GM12878 (cell line): ENCODE results near the gene CHST8. TPM values are rescaled to one million over a fixed set of nuclear protein-coding genes. Genes with fewer than 3 reads are reported as not detected.

Experiments
- ATAC-seq: fragments of 200-7000 bp; cut with Tn5 transposase; 3 replicates; pipeline ENCODE4 v1.9.1; 2020; ENCODE audit warnings: mild to moderate bottlenecking, moderate library complexity
- BruUV-seq: library from RNA; stranded (reverse); fragments of 400-500 nt; replicated peaks from 2 replicates; lab custom pipeline; 2021; lab: Mats Ljungman, UMichigan
- CTCF ChIA-PET: fragments of 300-600 bp; sonication (Branson Sonifier 250); formaldehyde crosslinking; extraction: SDS; loops from one replicate; lab custom pipeline; 2021; ENCODE audit warnings: inconsistent platforms; lab: Yijun Ruan, JAX
- POLR2A ChIA-PET: fragments of 350-600 bp; formaldehyde crosslinking; extraction: SDS; loops from one replicate; lab custom pipeline; 2021; ENCODE audit warnings: inconsistent platforms; lab: Charles Lee
- RAD21 ChIA-PET: fragments of 300-600 bp; sonication (Branson Sonifier 250); formaldehyde crosslinking; loops from one replicate; lab custom pipeline; 2023; ENCODE audit warnings: antibody characterized with exemption; ENCODE audit not compliant: unreplicated experiment; lab: Charles Lee
- SMC1A ChIA-PET: fragments of 300-600 bp; sonication (Branson Sonifier 250); formaldehyde crosslinking; loops from one replicate; lab custom pipeline; 2023; ENCODE audit not compliant: unreplicated experiment, uncharacterized antibody; lab: Charles Lee
- DNase-seq: peaks from one replicate; pipeline ENCODE4 v3.0.0-alpha.2; 2011; ENCODE audit warnings: low read depth, low spot score
- FAIRE-seq: peaks from 3 replicates; lab custom pipeline; 2011; peaks lifted over from hg19 to GRCh38; lab: Jason Lieb, UNC
- H2AFZ ChIP-seq: 2 replicates; pipeline ENCODE4 v1.6.0; 2011; ENCODE audit warnings: low read depth, low read length, control low read depth; ENCODE audit not compliant: control insufficient read depth
- H3K27ac ChIP-seq: 2 replicates; pipeline ENCODE4 v1.5.1; 2011; ENCODE audit warnings: control low read depth; ENCODE audit not compliant: control insufficient read depth, insufficient read depth
- H3K27me3 ChIP-seq, 2 experiments: replicated peaks in 1 of 2; 2 replicates each; pipeline versions ENCODE4 v1.6.0 to v1.6.1; 2011; ENCODE audit warnings: low read length in 1 of 2; ENCODE audit not compliant: control insufficient read depth in 2 of 2, insufficient read depth in 2 of 2
- H3K36me3 ChIP-seq, 2 experiments: 2 replicates each; pipeline ENCODE4 v1.5.1; 2011; ENCODE audit warnings: low read length in 1 of 2; ENCODE audit not compliant: control insufficient read depth in 2 of 2, insufficient read depth in 2 of 2
- H3K4me1 ChIP-seq: 2 replicates; pipeline ENCODE4 v1.6.1; 2011; ENCODE audit warnings: mild to moderate bottlenecking, low read length, moderate library complexity, mixed read lengths; ENCODE audit not compliant: control insufficient read depth, insufficient read depth
- H3K4me2 ChIP-seq: 2 replicates; pipeline ENCODE4 v1.6.0; 2011; ENCODE audit warnings: control low read depth; ENCODE audit not compliant: control insufficient read depth, insufficient read depth
- H3K4me3 ChIP-seq: fragments of 200-600 bp; sonication (generic); 2 replicates; pipeline ENCODE4 v1.5.1; 2016
- H3K79me2 ChIP-seq: 2 replicates; pipeline ENCODE4 v1.6.0; 2011; ENCODE audit warnings: low read length; ENCODE audit not compliant: control insufficient read depth, insufficient read depth
- H3K9ac ChIP-seq: 2 replicates; pipeline ENCODE4 v1.8.0; 2011; ENCODE audit warnings: low read length, control low read depth, mixed read lengths; ENCODE audit not compliant: control insufficient read depth, insufficient read depth
- H3K9me3 ChIP-seq: replicated peaks from 3 replicates; pipeline ENCODE4 v1.5.1; 2011; ENCODE audit warnings: mild to moderate bottlenecking, low read length; ENCODE audit not compliant: control insufficient read depth, insufficient read depth
- H4K20me1 ChIP-seq: 2 replicates; pipeline ENCODE4 v1.6.0; 2011; ENCODE audit not compliant: control insufficient read depth, insufficient read depth
- CBFB ChIP-seq: IDR thresholded peaks from 2 replicates; pipeline ENCODE4 v1.6.1; 2016; ENCODE audit warnings: antibody characterized with exemption, low read depth
- CBX3 ChIP-seq: fragments of 200-600 bp; sonication (generic); IDR thresholded peaks from 2 replicates; pipeline ENCODE4 v1.6.1; 2016; ENCODE audit warnings: low read depth, borderline replicate concordance
- CHD2 ChIP-seq: IDR thresholded peaks from 2 replicates; pipeline ENCODE4 v1.6.1; 2011; ENCODE audit warnings: low read depth, low read length, improper control_type of control experiment, borderline replicate concordance
- NR2C1 ChIP-seq: fragments of 450-650 bp; IDR thresholded peaks from 2 replicates; pipeline ENCODE4 v1.6.1; 2017; ENCODE audit warnings: antibody characterized with exemption, mild to moderate bottlenecking, moderate library complexity
- PAX8 ChIP-seq: fragments of 450-650 bp; IDR thresholded peaks from 2 replicates; pipeline ENCODE4 v1.6.1; 2017; ENCODE audit warnings: mild to moderate bottlenecking, moderate library complexity
- POLR2A ChIP-seq: IDR thresholded peaks from 2 replicates; pipeline ENCODE4 v1.6.1; 2011; ENCODE audit warnings: low read depth, mild to moderate bottlenecking, low read length
- POU2F2 ChIP-seq: IDR thresholded peaks from 3 replicates; pipeline ENCODE4 v1.6.1; 2011; ENCODE audit warnings: low read depth, mild to moderate bottlenecking, low read length, borderline replicate concordance
- RAD21 ChIP-seq: IDR thresholded peaks from 2 replicates; pipeline ENCODE4 v1.6.1; 2011; ENCODE audit warnings: mild to moderate bottlenecking, low read depth, low read length, moderate library complexity; ENCODE audit not compliant: insufficient read depth
- STAT1 ChIP-seq: fragments of 450-650 bp; conservative IDR thresholded peaks from 2 replicates; pipeline ENCODE4 v1.6.1; 2014; ENCODE audit warnings: antibody characterized with exemption, mild to moderate bottlenecking
- ZZZ3 ChIP-seq: IDR thresholded peaks from 2 replicates; pipeline ENCODE4 v1.6.1; 2011; ENCODE audit warnings: low read depth; ENCODE audit not compliant: control insufficient read depth, insufficient read length
- WGBS: methylation state at CpG from one replicate; pipeline ENCODE4 v1.1.6; 2016; ENCODE audit warnings: low lambda C conversion rate; ENCODE audit not compliant: insufficient replicate concordance, insufficient coverage; ENCODE audit errors: missing lambda C conversion rate; 5-methylcytosine and 5-hydroxymethylcytosine counted together
- in situ Hi-C: fragments of 300-500 bp; cut with MboI; formaldehyde crosslinking; loops from 9 replicates; pipeline ENCODE4 v1.14.3; 2018; ENCODE audit warnings: mixed read lengths
- intact Hi-C: fragments of 100-400 bp; cut with micrococcal nuclease; formaldehyde crosslinking; loops from one replicate; pipeline ENCODE4 v1.14.2; 2022; ENCODE audit not compliant: unreplicated experiment
- polyA plus RNA-seq, 11 experiments: library from polyadenylated mRNA; depleted of rRNA in 4 of 11; unstranded in 6 of 11; stranded (reverse) in 5 of 11; fragments of >200 nt; fragmentation: Nextera tagmentation in 4 of 11; fragmentation: Illumina TruSeq in 1 of 11; extraction: Ambion mirVana in 4 of 11; extraction: Trizol in 1 of 11; gene quantifications; 1 replicate in 1 of 11; 2 replicates in 10 of 11; pipeline versions ENCODE4 v1.2.1 to v1.2.3, GENCODE V29; 2011 to 2016; ENCODE audit warnings: inconsistent platforms in 2 of 11, missing spikeins in 2 of 11, low read depth in 1 of 11
- total RNA-seq, 4 experiments: library from RNA; depleted of rRNA in 3 of 4; stranded (reverse); fragments of >200 nt in 3 of 4; fragmentation: Illumina TruSeq in 1 of 4; extraction: Trizol in 1 of 4; gene quantifications; 2 replicates each; pipeline versions ENCODE4 v1.2.1 to v1.2.3, GENCODE V29; 2013 to 2021
- TF ChIP-seq, protein P1 (sequence below): fragments of 450-650 bp; IDR thresholded peaks from 2 replicates; pipeline ENCODE4 v1.6.1; 2017; ENCODE audit warnings: mild to moderate bottlenecking, moderate library complexity
- TF ChIP-seq, protein P2 (sequence below): fragments of 150-350 bp; IDR thresholded peaks from 2 replicates; pipeline ENCODE4 v1.6.1; 2014; ENCODE audit warnings: mild to moderate bottlenecking, low read depth, low read length
- TF ChIP-seq, protein P3 (sequence below): fragments of 450-650 bp; formaldehyde crosslinking; IDR thresholded peaks from 2 replicates; pipeline ENCODE4 v1.4.0; 2020; ENCODE audit warnings: mild to moderate bottlenecking, moderate library complexity

Gene CHST8
- total and polyA plus RNA-seq, 10 of the 15 experiments (the other 5 are each of a cell fraction or from before 2014, with no cell fraction given), result 0.06 TPM; not detected in 9

DNA sequence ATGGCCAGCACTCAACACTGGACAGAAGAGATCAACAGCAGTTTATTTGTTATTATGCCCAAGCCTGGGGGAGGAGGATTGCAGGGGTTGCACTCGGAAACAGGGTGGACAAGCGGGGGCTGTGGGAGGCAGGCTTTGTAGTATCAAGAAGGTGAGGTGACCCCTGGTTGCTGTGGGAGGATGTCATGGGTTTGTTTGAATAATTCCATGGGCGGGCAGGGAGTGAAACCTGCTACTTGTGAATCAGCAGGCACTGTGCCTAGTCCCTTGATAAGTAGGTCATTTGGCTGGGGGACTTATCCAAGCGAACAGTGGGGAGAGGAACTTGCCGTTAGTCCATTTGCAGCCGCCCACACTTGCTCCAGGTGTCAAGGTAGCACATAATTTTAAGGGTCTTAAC lies 90.5 kb downstream of the CHST8 start (continued):
- TF ChIP-seq, protein P1, sequence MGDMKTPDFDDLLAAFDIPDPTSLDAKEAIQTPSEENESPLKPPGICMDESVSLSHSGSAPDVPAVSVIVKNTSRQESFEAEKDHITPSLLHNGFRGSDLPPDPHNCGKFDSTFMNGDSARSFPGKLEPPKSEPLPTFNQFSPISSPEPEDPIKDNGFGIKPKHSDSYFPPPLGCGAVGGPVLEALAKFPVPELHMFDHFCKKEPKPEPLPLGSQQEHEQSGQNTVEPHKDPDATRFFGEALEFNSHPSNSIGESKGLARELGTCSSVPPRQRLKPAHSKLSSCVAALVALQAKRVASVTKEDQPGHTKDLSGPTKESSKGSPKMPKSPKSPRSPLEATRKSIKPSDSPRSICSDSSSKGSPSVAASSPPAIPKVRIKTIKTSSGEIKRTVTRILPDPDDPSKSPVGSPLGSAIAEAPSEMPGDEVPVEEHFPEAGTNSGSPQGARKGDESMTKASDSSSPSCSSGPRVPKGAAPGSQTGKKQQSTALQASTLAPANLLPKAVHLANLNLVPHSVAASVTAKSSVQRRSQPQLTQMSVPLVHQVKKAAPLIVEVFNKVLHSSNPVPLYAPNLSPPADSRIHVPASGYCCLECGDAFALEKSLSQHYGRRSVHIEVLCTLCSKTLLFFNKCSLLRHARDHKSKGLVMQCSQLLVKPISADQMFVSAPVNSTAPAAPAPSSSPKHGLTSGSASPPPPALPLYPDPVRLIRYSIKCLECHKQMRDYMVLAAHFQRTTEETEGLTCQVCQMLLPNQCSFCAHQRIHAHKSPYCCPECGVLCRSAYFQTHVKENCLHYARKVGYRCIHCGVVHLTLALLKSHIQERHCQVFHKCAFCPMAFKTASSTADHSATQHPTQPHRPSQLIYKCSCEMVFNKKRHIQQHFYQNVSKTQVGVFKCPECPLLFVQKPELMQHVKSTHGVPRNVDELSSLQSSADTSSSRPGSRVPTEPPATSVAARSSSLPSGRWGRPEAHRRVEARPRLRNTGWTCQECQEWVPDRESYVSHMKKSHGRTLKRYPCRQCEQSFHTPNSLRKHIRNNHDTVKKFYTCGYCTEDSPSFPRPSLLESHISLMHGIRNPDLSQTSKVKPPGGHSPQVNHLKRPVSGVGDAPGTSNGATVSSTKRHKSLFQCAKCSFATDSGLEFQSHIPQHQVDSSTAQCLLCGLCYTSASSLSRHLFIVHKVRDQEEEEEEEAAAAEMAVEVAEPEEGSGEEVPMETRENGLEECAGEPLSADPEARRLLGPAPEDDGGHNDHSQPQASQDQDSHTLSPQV, result no peak
- TF ChIP-seq CBFB, result no peak
- TF ChIP-seq POU2F2, result no peak
- TF ChIP-seq, protein P2, sequence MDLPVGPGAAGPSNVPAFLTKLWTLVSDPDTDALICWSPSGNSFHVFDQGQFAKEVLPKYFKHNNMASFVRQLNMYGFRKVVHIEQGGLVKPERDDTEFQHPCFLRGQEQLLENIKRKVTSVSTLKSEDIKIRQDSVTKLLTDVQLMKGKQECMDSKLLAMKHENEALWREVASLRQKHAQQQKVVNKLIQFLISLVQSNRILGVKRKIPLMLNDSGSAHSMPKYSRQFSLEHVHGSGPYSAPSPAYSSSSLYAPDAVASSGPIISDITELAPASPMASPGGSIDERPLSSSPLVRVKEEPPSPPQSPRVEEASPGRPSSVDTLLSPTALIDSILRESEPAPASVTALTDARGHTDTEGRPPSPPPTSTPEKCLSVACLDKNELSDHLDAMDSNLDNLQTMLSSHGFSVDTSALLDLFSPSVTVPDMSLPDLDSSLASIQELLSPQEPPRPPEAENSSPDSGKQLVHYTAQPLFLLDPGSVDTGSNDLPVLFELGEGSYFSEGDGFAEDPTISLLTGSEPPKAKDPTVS, result no peak
- no peak for TF ChIP-seq NR2C1
- no peak for TF ChIP-seq CHD2
- TF ChIP-seq RAD21, result no peak
- TF ChIP-seq POLR2A, result no peak
- TF ChIP-seq CBX3, result no peak

DNA sequence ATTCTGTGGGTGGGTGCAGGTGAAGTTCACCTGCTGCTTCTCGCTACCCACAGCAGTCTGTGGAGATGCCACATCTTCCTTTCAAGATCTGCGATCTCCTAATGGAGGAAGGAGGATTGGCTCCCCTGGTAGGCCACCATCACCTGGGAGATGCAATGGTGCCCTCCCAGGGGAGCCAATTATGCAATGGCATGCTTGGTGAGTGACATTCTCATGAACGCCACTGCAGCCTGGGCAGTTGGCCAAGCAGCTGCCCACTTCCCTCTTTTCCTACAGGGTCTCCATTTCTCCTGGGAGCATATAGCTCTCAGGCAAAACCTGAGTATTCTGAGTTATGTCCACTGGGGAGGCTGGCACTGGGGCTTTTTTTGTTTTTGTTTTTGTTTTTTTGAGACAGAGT lies 91.4 kb downstream of the CHST8 start:
- Histone ChIP-seq H3K9me3 (no peaks in the 10 kb centered on the region), H3K79me2 (no peaks in the 10 kb centered on the region), H4K20me1 (no peaks in the 10 kb centered on the region), H3K27ac (no peak overlapping the region), H3K4me2 (no peak overlapping the region), H3K36me3 (no peaks in the 10 kb centered on the region), H2AFZ (no peak overlapping the region), H3K9ac (no peak overlapping the region), H3K27me3 (no peaks in the 10 kb centered on the region; a peak in 1 of 4 replicates), H3K4me1 (no peaks in the 10 kb centered on the region), H3K4me3 (no peak overlapping the region)
- BruUV-seq, result no TSS peak
- ChIA-PET CTCF (no interaction called here), RAD21 (no interaction called here), SMC1A (no interaction called here), POLR2A (no interaction called here)
- FAIRE-seq (no peak), DNase-seq (no peak), ATAC-seq (no peak)
- intact Hi-C loops (no loop called here), in situ Hi-C loops (no loop called here)
- 0% methylated on average over 3 of the region's 3 CpGs for whole genome bisulfite sequencing
- TF ChIP-seq, protein P3, sequence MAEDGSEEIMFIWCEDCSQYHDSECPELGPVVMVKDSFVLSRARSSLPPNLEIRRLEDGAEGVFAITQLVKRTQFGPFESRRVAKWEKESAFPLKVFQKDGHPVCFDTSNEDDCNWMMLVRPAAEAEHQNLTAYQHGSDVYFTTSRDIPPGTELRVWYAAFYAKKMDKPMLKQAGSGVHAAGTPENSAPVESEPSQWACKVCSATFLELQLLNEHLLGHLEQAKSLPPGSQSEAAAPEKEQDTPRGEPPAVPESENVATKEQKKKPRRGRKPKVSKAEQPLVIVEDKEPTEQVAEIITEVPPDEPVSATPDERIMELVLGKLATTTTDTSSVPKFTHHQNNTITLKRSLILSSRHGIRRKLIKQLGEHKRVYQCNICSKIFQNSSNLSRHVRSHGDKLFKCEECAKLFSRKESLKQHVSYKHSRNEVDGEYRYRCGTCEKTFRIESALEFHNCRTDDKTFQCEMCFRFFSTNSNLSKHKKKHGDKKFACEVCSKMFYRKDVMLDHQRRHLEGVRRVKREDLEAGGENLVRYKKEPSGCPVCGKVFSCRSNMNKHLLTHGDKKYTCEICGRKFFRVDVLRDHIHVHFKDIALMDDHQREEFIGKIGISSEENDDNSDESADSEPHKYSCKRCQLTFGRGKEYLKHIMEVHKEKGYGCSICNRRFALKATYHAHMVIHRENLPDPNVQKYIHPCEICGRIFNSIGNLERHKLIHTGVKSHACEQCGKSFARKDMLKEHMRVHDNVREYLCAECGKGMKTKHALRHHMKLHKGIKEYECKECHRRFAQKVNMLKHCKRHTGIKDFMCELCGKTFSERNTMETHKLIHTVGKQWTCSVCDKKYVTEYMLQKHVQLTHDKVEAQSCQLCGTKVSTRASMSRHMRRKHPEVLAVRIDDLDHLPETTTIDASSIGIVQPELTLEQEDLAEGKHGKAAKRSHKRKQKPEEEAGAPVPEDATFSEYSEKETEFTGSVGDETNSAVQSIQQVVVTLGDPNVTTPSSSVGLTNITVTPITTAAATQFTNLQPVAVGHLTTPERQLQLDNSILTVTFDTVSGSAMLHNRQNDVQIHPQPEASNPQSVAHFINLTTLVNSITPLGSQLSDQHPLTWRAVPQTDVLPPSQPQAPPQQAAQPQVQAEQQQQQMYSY, result no peak
- TF ChIP-seq STAT1 (no peak), PAX8 (no peak), ZZZ3 (no peak)
